ENCODE measurements around the gene CEP55.

The CEP55 gene

DNA sequence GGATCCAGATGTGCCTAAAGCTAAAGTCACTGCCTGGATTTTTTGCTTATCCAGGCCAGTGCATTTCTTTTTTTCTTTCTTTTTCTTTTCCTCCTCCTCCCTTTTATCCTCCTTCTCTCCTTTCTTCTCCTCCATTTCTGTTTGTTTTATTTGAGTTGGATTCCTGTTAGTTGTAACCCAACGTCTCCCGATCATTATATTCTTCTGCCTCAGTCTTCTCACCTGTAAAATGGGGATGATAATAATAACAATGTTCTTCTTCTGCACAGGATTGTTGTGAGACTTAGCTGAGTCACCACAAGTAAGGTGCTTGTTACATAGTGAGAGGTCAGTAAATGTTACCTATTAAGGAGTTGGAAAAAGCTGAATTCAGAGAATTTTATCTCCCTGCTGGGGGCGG lies 56.4 kb downstream of the CEP55 start:
- Histone ChIP-seq H3K4me3 (no peak overlapping the region), H3K27ac (no peak overlapping the region)

DNA sequence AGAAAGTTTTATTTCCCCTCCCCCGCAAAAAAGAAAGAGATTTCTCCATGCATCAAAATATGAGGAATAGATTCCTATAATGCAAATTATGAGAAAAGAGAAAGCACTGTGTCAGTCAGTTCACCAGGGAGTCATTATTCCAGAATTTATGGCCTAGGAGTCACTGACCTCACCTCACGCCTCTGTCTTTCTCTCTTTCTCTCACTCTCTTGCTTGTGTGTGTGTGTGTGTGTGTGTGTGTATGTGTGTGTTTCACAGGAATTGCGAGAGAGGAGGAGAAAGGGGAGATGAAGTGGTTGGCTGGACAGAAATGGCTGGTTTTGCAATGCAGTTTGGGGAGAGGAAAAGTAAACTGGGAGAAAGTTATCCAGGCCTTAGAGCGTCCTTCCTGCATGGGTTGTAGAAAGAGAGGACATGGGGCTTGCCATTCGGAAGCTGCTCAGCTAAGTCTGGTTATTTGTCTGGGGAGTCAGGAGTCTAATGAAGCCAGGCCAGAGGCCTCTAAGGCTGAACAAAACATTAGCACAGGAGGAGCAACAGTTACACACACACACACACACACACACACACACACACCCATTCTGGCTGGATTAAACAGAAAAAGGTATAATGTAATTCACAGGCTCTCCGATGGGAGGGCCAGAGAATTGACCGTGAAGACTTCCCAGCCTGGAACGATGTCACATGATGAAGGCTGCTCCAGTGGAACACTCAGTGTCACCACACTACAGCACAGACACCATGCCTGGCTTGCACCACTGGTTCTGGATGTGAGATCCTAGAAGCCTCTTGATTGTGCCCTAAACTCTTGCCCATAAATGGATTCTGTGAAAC lies 57.3 kb downstream of the CEP55 start:
- Histone ChIP-seq H3K27ac (no peak overlapping the region), H3K4me3 (no peak overlapping the region)

- H3K4me3 ChIP-seq, result no peak overlapping the region
- H3K27ac ChIP-seq, result no peak overlapping the region
These were observed 57.9 kb downstream of the CEP55 start for GRCh38 chr10:93554316-93554663.

GRCh38 chr10:93554760-93555432 lies 58.5 kb downstream of the CEP55 start:
- peak overlapping the region in 3 of 21 experiments; percentile 26 to 58 (median 31) for H3K27ac ChIP-seq

GRCh38 chr10:93559490-93559889 lies 63.1 kb downstream of the CEP55 start:
- Histone ChIP-seq H3K4me3 (no peak overlapping the region), H3K27ac (no peak overlapping the region)

More at GRCh38 chr10:93554760-93555432, 58.5 kb downstream of the CEP55 start:
- H3K4me3 ChIP-seq, result no peak overlapping the region

DNA sequence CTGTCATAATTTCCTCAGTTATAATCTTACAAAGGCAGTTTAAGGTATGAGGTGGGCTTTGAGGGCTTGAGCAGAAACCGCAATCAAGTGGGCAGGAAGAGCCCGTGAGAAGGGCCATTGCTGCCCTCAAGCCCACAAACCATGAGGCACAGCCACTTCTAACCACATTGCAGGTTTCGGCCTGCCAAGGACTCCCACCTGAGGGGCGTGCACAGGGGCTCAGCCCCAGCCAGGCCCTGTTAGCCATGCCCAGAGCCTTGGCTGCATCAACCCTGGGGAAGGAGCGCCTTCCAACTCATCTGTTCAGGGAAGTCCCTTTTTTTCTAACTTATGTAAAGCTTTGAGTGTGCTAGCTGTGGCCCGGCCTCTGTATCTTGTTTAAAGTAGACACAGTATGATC lies 64.1 kb downstream of the CEP55 start:
- H3K4me3 ChIP-seq, result no peak overlapping the region
- no peak overlapping the region for H3K27ac ChIP-seq

DNA sequence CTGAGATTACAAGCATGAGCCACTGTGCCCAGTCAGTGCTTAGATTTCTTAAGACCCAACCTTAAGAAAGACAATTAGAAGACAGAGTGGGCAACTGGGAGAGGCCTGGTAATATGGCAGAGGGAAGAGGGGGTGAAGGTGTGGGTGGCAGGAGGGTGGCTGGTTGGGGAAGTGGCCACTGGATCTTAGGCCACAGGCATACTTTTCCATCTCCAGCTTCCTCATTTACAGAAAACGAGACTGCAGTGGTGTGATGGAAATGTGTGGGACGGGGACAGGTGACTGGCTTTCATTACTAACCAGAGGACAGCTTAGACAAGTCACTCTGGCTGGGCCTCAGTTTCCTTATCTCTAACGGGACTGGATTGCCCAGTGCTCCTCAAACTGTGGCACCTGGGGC lies 69.0 kb downstream of the CEP55 start:
- no peak overlapping the region for H3K4me3 ChIP-seq
- H3K27ac ChIP-seq, result peak overlapping the region in 1 of 21 experiments; percentile 35

GRCh38 chr10:93566435-93567276 lies 70.2 kb downstream of the CEP55 start, which contains the start of gene FFAR4:
FFAR4 (plus strand) TSS chr10:93566665; CDS start chr10:93566721, 56 bp downstream.
- peak within 1 kb of the TSS in 2 of 21 experiments; percentile 36 to 69 for H3K27ac ChIP-seq
- peak within 1 kb of the TSS in 5 of 7 experiments; percentile 6 to 29 (median 24) for H3K4me3 ChIP-seq

DNA sequence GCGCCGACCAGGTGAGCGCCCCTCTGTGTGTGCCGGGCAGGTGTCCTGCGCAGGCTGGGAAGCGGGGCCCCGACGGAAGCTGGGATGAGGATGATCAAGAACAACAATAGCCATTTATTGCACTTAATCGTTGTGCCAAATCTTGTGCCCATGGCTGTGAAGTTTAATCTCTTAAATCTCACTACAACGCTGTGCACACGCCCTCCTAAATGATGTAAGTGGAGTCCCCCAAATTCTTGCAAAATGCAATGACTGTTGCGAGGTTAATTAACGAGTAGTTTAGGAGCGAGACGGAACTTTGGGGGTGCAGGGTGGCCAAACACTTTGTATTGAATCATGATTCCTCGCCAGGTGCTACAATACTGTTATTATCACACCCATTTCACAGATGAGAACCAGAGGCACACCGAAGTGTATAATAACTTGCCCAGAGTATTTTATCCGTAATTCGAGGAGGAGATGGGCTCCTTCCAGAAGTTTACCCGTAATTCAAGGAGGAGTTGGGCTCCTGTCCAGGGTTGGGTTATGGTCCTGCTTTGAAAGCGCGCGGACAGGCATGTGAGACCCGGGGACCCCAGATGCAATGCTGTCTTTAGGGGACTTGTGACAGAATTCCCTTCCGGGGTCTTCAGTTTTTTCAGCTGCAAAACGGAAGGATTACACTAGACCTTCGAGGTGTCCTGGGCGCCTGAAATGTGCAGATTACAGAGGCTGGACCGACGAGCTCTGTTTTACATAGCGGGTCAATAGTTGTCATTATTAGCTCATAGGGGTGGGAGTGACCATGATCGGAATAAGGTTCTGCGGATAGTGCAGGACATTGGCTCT lies 71.1 kb downstream of the CEP55 start:
- peak overlapping the region in 4 of 7 experiments; percentile 11 to 29 (median 24) for H3K4me3 ChIP-seq

DNA sequence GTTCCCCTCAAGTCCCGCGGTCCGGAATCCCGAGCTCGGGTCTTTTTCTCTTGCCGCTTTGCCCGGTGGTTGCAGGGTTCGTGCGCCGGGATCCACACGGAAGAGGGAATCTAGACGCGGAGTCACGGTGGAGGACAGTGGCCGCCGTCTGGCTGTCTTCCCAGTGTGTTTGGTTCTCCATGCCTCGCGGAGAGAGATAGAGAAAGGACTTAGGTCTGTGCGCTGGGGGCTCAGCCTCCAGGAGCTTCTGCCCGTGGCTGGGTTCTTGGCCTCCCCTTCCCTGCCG lies 71.6 kb downstream of the CEP55 start:
- peak overlapping the region in 1 of 21 experiments; percentile 23 for H3K27ac ChIP-seq
- H3K4me3 ChIP-seq, result peak overlapping the region in 1 of 7 experiments; percentile 24

More for the DNA sequence above, 71.1 kb downstream of the CEP55 start:
- H3K27ac ChIP-seq, result peak overlapping the region in 1 of 21 experiments; percentile 23

DNA sequence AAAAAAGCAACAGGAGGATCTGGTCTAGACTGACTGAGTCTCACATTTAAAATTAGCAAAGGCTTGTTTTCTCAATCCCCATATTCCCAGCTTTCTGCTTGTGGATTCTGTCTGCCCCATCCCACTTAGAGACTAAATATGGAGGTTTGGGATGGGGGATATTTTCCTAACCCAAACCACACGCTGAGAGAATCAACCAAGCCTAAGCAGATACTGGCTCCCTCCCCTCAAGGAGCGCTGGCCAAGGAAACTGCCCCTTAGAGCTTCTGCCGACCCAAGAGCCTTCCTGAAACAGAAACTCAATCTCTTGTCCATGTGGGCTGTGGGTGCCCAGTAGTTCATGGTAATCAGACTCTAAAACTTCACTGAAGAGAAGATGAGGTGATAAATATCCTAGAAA lies 74.0 kb downstream of the CEP55 start:
- no peak overlapping the region for H3K27ac ChIP-seq
- H3K4me3 ChIP-seq, result no peak overlapping the region

DNA sequence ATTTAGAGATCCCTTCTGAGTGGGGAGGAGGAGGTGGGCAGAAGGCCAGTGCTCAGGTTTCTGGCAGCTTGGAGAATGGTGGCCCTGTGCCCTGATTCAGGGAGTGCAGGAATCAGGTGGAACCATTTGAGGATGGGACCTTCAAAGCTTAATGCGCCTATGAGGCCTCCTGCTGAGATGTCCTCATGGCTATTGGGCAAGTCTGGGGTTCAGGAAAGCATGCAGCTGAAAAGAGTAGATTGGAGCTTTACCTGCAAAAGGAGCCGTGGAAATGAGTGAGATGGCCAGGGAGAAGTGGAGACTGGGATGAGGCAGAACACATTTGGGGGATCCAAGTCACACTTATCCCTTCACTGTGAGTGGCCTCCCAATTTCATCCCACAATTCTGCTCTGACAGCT lies 76.2 kb downstream of the CEP55 start:
- no peak overlapping the region for H3K27ac ChIP-seq

GRCh38 chr10:93573051-93573909 lies 76.9 kb downstream of the CEP55 start:
- Histone ChIP-seq H3K27ac (no peak overlapping the region), H3K4me3 (no peak overlapping the region)

More for the DNA sequence above, 76.2 kb downstream of the CEP55 start:
- H3K4me3 ChIP-seq, result no peak overlapping the region

- no peak overlapping the region for H3K4me3 ChIP-seq
- no peak overlapping the region for H3K27ac ChIP-seq
These were observed 77.5 kb downstream of the CEP55 start for GRCh38 chr10:93573924-93574323.

- Histone ChIP-seq H3K4me3 (no peak overlapping the region), H3K27ac (no peak overlapping the region)
These were observed 80.5 kb downstream of the CEP55 start for GRCh38 chr10:93576888-93577287.

DNA sequence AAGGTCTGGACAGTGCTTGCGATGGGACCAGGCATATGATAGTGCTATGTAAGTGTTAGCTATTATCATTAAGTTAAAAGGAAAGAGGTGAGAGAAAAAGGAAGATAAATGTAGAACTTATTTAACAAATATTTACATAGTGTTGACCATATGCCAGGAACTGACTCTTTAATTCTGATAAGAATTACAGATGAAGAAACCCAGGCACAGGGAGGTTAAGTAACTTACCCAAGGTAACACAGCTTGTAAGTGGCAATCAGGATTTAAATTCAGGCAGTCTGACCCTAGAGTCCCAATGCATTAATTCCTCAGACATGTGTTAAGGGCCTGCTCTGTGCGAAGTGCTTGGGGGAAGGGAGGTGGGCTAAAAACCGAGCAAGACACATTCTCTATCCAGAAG lies 81.2 kb downstream of the CEP55 start:
- Histone ChIP-seq H3K4me3 (no peak overlapping the region), H3K27ac (no peak overlapping the region)

Measured in skin epidermis (tissue), 12 donors.